ENCODE data around the gene RAD50. TPM values are rescaled to one million over a fixed set of nuclear protein-coding genes. Genes with fewer than 3 reads are reported as not detected.

RAD50 gene
- total RNA-seq, 2 experiments from 2014 or later, result 39.1 to 42.4 TPM

DNA sequence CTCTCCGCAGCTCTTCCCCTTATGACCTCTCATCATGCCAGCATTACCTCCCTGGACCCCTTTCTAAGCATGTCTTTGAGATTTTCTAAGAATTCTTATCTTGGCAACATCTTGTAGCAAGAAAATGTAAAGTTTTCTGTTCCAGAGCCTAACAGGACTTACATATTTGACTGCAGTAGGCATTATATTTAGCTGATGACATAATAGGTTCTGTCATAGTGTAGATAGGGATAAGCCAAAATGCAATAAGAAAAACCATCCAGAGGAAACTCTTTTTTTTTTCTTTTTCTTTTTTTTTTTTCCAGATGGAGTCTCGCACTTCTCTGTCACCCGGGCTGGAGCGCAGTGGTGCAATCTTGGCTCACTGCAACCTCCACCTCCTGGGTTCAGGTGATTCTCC lies 80.5 kb downstream of the RAD50 start:
- intact Hi-C loops (cut with micrococcal nuclease), result loop anchor here (10.0 kb wide), 1 partner anchor 232 kb away; no protein-coding TSS in a partner anchor
- Mint-ChIP-seq H3K9me3 (no peaks in the 10 kb centered on the region), H3K27me3 (ENCODE audit: low read depth) (no peaks in the 10 kb centered on the region), H3K4me1 (ENCODE audit: low read depth) (peaks cover 43% of the 10 kb centered on the region), H3K4me3 (no peak overlapping the region), H3K36me3 (ENCODE audit: low read depth) (peaks cover 41% of the 10 kb centered on the region), H3K27ac (no peak overlapping the region)
- DNase-seq, result no peak
- CTCF ChIA-PET, result interaction anchor here (2.4 kb wide), 1 partner anchor 111 kb away, joined by 10 read pairs; no protein-coding TSS in a partner anchor

DNA sequence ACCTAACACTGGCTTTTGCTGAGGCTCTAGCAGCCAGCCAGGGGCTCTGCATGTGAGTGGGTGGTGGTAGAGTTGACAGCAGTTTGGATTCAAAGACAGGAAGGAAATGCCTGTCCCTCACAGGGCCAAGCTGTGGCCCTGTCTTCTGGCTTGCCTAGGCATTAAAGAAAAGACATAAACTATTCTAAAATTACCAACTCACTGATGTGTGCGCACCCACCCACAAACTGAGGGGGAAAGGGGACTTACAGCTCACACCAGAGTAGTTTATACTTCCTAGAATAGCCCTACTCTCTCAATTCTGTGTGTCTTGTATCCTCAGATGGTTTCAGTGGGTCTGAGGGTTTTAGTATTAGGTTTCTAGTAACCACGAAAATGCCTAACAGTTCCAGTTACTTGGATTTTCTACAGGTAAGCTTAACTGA lies 82.9 kb downstream of the RAD50 start:
- no peak for DNase-seq
- Mint-ChIP-seq H3K4me1 (ENCODE audit: low read depth) (peaks cover 43% of the 10 kb centered on the region), H3K9me3 (no peaks in the 10 kb centered on the region), H3K36me3 (ENCODE audit: low read depth) (peaks cover 47% of the 10 kb centered on the region), H3K4me3 (no peak overlapping the region), H3K27ac (no peak overlapping the region), H3K27me3 (ENCODE audit: low read depth) (no peaks in the 10 kb centered on the region)
- intact Hi-C loops (cut with micrococcal nuclease), result loop anchor here (5.0 to 10.0 kb wide), 2 partner anchors 235 to 542 kb away; no protein-coding TSS in a partner anchor
- CTCF ChIA-PET, result interaction anchor here (0.6 to 2.4 kb wide), 3 partner anchors 98 to 180 kb away, joined by 3 to 10 read pairs (median 4); no protein-coding TSS in a partner anchor

DNA sequence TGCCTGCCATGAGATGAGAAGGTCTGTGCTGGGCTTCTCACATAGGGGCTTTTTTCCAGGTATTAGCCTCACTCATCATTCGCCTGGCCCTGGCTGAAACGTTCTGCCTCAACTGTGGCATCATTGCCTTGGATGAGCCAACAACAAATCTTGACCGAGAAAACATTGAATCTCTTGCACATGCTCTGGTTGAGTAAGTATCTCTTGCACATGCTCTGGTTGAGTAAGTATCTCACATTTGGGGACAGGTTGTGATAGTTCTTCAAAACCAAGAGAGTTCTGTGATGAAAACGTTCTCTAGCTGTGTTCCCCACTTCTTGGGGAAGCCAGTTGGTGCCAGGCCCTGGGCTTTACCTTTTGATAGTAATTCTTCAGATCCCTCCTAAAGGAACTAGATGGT lies 83.8 kb downstream of the RAD50 start:
- no peak overlapping the region for H3K27ac Mint-ChIP-seq
- intact Hi-C loops (cut with micrococcal nuclease), result loop anchor here (1.0 to 5.0 kb wide), 5 partner anchors 17 to 543 kb away; partner anchors contain the start of gene KIF3A
- no peaks in the 10 kb centered on the region for H3K9me3 Mint-ChIP-seq
- no peak for DNase-seq
- H3K4me3 Mint-ChIP-seq, result no peak overlapping the region
- H3K36me3 Mint-ChIP-seq (ENCODE audit: low read depth), result peaks cover 53% of the 10 kb centered on the region
- CTCF ChIA-PET, result interaction anchor here (0.6 to 2.2 kb wide), 5 partner anchors 10 to 239 kb away, joined by 3 to 9 read pairs (median 4); no protein-coding TSS in a partner anchor
- H3K4me1 Mint-ChIP-seq (ENCODE audit: low read depth), result peaks cover 37% of the 10 kb centered on the region
- no peaks in the 10 kb centered on the region for H3K27me3 Mint-ChIP-seq (ENCODE audit: low read depth)

GRCh38 chr5:132641241-132641723 lies 84.5 kb downstream of the RAD50 start:
- H3K27me3 Mint-ChIP-seq (ENCODE audit: low read depth), result no peaks in the 10 kb centered on the region

GRCh38 chr5:132641841-132642240 lies 85.1 kb downstream of the RAD50 start:
- Mint-ChIP-seq H3K36me3 (ENCODE audit: low read depth) (peaks cover 53% of the 10 kb centered on the region), H3K4me1 (ENCODE audit: low read depth) (peaks cover 27% of the 10 kb centered on the region), H3K27ac (peak overlapping the region; percentile 18), H3K27me3 (ENCODE audit: low read depth) (no peaks in the 10 kb centered on the region), H3K4me3 (no peak overlapping the region), H3K9me3 (no peaks in the 10 kb centered on the region)
- DNase-seq, result peak; percentile 46
- intact Hi-C loops (cut with micrococcal nuclease), result loop anchor here (1.0 to 5.0 kb wide), 5 partner anchors 19 to 545 kb away; partner anchors contain the start of gene KIF3A
- CTCF ChIA-PET, result interaction anchor here (0.6 to 2.2 kb wide), 5 partner anchors 11 to 238 kb away, joined by 3 to 9 read pairs (median 4); no protein-coding TSS in a partner anchor

More at GRCh38 chr5:132641241-132641723, 84.5 kb downstream of the RAD50 start:
- intact Hi-C loops (cut with micrococcal nuclease), result loop anchor here (1.0 to 5.0 kb wide), 5 partner anchors 18 to 544 kb away; partner anchors contain the start of gene KIF3A
- Mint-ChIP-seq H3K36me3 (ENCODE audit: low read depth) (peaks cover 53% of the 10 kb centered on the region), H3K27ac (peak overlapping the region; percentile 18), H3K4me1 (ENCODE audit: low read depth) (peaks cover 31% of the 10 kb centered on the region), H3K9me3 (no peaks in the 10 kb centered on the region), H3K4me3 (no peak overlapping the region)
- CTCF ChIA-PET, result interaction anchor here (1.3 to 2.2 kb wide), 5 partner anchors 11 to 238 kb away, joined by 3 to 9 read pairs (median 4); no protein-coding TSS in a partner anchor
- DNase-seq, result peak; percentile 75

GRCh38 chr5:132644177-132644576 lies 87.4 kb downstream of the RAD50 start:
- H3K4me3 Mint-ChIP-seq, result no peak overlapping the region
- peaks cover 15% of the 10 kb centered on the region for H3K9me3 Mint-ChIP-seq
- H3K4me1 Mint-ChIP-seq (ENCODE audit: low read depth), result peaks cover 25% of the 10 kb centered on the region
- no peaks in the 10 kb centered on the region for H3K27me3 Mint-ChIP-seq (ENCODE audit: low read depth)
- H3K36me3 Mint-ChIP-seq (ENCODE audit: low read depth), result peaks cover 35% of the 10 kb centered on the region
- no peak for DNase-seq
- CTCF ChIA-PET, result interaction anchor here (1.2 to 1.4 kb wide), 3 partner anchors 11 to 176 kb away, joined by 3 read pairs; no protein-coding TSS in a partner anchor
- H3K27ac Mint-ChIP-seq, result no peak overlapping the region
- intact Hi-C loops (cut with micrococcal nuclease), result loop anchor here (5.0 kb wide), 1 partner anchor 547 kb away; no protein-coding TSS in a partner anchor

DNA sequence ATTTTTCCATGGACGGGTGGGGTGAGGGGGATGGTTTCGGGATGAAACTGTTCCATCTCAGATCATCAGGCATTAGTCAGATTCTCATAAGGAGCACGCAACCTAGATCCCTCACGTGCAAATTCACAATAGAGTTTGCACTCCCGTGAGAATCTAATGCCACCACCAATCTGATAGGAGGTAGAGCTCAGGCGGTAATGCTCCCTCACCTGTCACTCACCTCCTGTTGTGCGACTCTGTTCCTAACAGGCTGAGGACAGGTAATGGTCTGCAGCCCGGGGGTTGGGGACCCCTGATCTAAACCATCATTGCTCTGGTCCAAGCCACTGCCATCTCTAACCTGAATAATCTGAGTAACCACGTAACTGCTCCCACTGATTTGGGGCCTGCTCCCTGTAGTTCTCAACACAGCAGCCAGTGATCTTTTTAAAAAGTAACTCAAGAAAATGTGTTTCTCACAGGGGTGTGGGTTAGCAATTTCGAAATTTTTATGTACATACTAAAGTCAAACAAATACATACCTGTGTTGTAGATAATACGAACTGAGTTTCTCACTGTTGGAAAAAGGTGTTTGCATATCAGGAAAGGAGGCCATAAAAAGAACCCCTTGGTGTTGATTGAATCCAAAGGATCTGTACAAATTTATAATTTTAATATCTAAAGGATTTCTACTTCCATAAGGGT lies 89.9 kb downstream of the RAD50 start:
- peaks cover 5% of the 10 kb centered on the region for H3K4me1 Mint-ChIP-seq (ENCODE audit: low read depth)
- intact Hi-C loops (cut with micrococcal nuclease), result no loop called here
- DNase-seq, result no peak
- CTCF ChIA-PET, result interaction anchor here (0.6 kb wide), 1 partner anchor 100 kb away, joined by 3 read pairs; no protein-coding TSS in a partner anchor
- peaks cover 22% of the 10 kb centered on the region for H3K36me3 Mint-ChIP-seq (ENCODE audit: low read depth)
- H3K27me3 Mint-ChIP-seq (ENCODE audit: low read depth), result no peaks in the 10 kb centered on the region
- H3K9me3 Mint-ChIP-seq, result peaks cover 15% of the 10 kb centered on the region
- no peak overlapping the region for H3K4me3 Mint-ChIP-seq
- H3K27ac Mint-ChIP-seq, result no peak overlapping the region

DNA sequence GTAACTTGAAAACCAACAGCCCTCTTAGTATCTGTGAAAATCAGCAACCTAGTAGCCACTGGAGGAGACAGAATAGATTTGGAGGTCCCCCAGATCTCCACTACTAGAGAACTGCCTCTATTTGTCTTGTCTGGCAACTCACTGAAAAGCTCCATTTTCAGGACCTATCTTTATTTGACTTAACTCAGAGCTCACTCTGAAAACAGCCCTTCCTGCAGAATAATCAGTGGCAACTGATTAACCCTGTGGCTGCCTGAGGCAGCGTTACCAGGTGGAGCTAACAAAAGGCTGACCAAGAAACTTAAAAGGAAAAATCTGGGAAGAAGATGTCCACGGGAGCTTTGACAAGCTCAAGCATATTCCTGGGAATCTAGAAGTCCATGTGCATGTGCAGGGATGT lies 90.7 kb downstream of the RAD50 start:
- no peak for DNase-seq
- peaks cover 1% of the 10 kb centered on the region for H3K27me3 Mint-ChIP-seq (ENCODE audit: low read depth)
- no peaks in the 10 kb centered on the region for H3K4me1 Mint-ChIP-seq (ENCODE audit: low read depth)
- peaks cover 14% of the 10 kb centered on the region for H3K36me3 Mint-ChIP-seq (ENCODE audit: low read depth)
- H3K27ac Mint-ChIP-seq, result no peak overlapping the region
- H3K4me3 Mint-ChIP-seq, result no peak overlapping the region
- CTCF ChIA-PET, result no interaction called here
- H3K9me3 Mint-ChIP-seq, result peaks cover 15% of the 10 kb centered on the region
- intact Hi-C loops (cut with micrococcal nuclease), result no loop called here

GRCh38 chr5:132648355-132648754 lies 91.6 kb downstream of the RAD50 start:
- Mint-ChIP-seq H3K36me3 (ENCODE audit: low read depth) (peaks cover 6% of the 10 kb centered on the region), H3K27ac (no peak overlapping the region), H3K27me3 (ENCODE audit: low read depth) (peaks cover 1% of the 10 kb centered on the region), H3K9me3 (peaks cover 15% of the 10 kb centered on the region), H3K4me3 (no peak overlapping the region), H3K4me1 (ENCODE audit: low read depth) (no peaks in the 10 kb centered on the region)
- DNase-seq, result no peak
- CTCF ChIA-PET, result no interaction called here
- intact Hi-C loops (cut with micrococcal nuclease), result no loop called here

- CTCF ChIA-PET, result no interaction called here
- no peak overlapping the region for H3K27ac Mint-ChIP-seq
- peaks cover 15% of the 10 kb centered on the region for H3K9me3 Mint-ChIP-seq
- DNase-seq, result no peak
- intact Hi-C loops (cut with micrococcal nuclease), result no loop called here
- no peaks in the 10 kb centered on the region for H3K36me3 Mint-ChIP-seq (ENCODE audit: low read depth)
- H3K4me3 Mint-ChIP-seq, result no peak overlapping the region
- H3K27me3 Mint-ChIP-seq (ENCODE audit: low read depth), result peaks cover 16% of the 10 kb centered on the region
- peaks cover 6% of the 10 kb centered on the region for H3K4me1 Mint-ChIP-seq (ENCODE audit: low read depth)
Measured at GRCh38 chr5:132651838-132652469, 95.2 kb downstream of the RAD50 start.

- Mint-ChIP-seq H3K9me3 (peaks cover under 1% of the 10 kb centered on the region), H3K4me1 (ENCODE audit: low read depth) (peaks cover 7% of the 10 kb centered on the region), H3K27ac (no peak overlapping the region), H3K4me3 (no peak overlapping the region), H3K36me3 (ENCODE audit: low read depth) (no peaks in the 10 kb centered on the region), H3K27me3 (ENCODE audit: low read depth) (peaks cover 31% of the 10 kb centered on the region)
- intact Hi-C loops (cut with micrococcal nuclease), result no loop called here
- no peak for DNase-seq
- CTCF ChIA-PET, result no interaction called here
Measured at GRCh38 chr5:132653716-132654115, 96.9 kb downstream of the RAD50 start.

All from activated naive CD4-positive, alpha-beta T cell treated with anti-CD3 and anti-CD28 coated beads for 36 hours (primary cell).